Kidney (tissue), 14 donors: ENCODE measurements around the gene CCDC181. TPM values are rescaled to one million over a fixed set of nuclear protein-coding genes. Genes with fewer than 3 reads are reported as not detected.
A peak's percentile ranks its signal among the peaks of the same experiment; 100 is the strongest.

Experiments used
- DNase-seq, 5 donors: peaks; one replicate each; pipeline ENCODE4 v3.0.0-alpha.2; 2013 to 2020
- FAIRE-seq: peaks from 2 replicates; lab custom pipeline; 2012; peaks lifted over from hg19 to GRCh38; lab: Jason Lieb, UNC
- H3K27ac ChIP-seq, 2 donors: one replicate each; pipeline ENCODE4 v1.7.0; 2013; ENCODE audit warnings: low read depth in 2 of 2, low read length in 2 of 2, inconsistent platforms in 1 of 2
- H3K27me3 ChIP-seq: one replicate; pipeline ENCODE4 v1.7.1; 2013; ENCODE audit warnings: low read length, inconsistent platforms; ENCODE audit not compliant: control insufficient read depth, insufficient read depth
- H3K36me3 ChIP-seq, 3 donors: one replicate each; pipeline versions ENCODE4 v1.7.0 to v1.7.1; 2013; ENCODE audit warnings: low read length in 3 of 3, control low read depth in 1 of 3, inconsistent platforms in 1 of 3; ENCODE audit not compliant: insufficient read depth in 3 of 3, control insufficient read depth in 2 of 3
- H3K4me1 ChIP-seq, 3 donors: one replicate each; pipeline versions ENCODE4 v1.7.0 to v1.7.1; 2013; ENCODE audit warnings: low read length in 3 of 3, inconsistent platforms in 1 of 3, low read depth in 1 of 3; ENCODE audit not compliant: control insufficient read depth in 2 of 3, insufficient read depth in 2 of 3
- H3K4me3 ChIP-seq, 3 donors: one replicate each; pipeline versions ENCODE4 v1.7.0 to v1.8.1; 2013; ENCODE audit warnings: low read length in 3 of 3, control low read depth in 1 of 3, inconsistent platforms in 1 of 3
- H3K9ac ChIP-seq, 3 donors: one replicate each; pipeline versions ENCODE4 v1.7.0 to v1.7.1; 2013; ENCODE audit warnings: low read length in 3 of 3, control low read depth in 1 of 3, inconsistent platforms in 1 of 3
- H3K9me3 ChIP-seq, 3 donors: one replicate each; pipeline versions ENCODE4 v1.7.0 to v1.7.1; 2013; ENCODE audit warnings: low read length in 3 of 3, control low read depth in 1 of 3, inconsistent platforms in 1 of 3; ENCODE audit not compliant: control insufficient read depth in 2 of 3, insufficient read depth in 1 of 3
- intact Hi-C: fragments of 100-400 bp; cut with DNase I; formaldehyde crosslinking; loops from one replicate; pipeline ENCODE4 v1.11.1; 2022
- polyA plus RNA-seq: library from polyadenylated mRNA; stranded (reverse); fragments of 350-450 nt; fragmentation: Illumina TruSeq; extraction: RNeasy Lipid Tissue Mini Kit (QIAGEN cat#74804); gene quantifications from one replicate; pipeline ENCODE4 v1.2.3, GENCODE V29; 2014; ENCODE audit warnings: low read depth, low replicate concordance; ENCODE audit not compliant: insufficient read depth
- total RNA-seq: library from RNA; stranded (reverse); fragmentation: NEBNext Ultra II Directional; extraction: Animal tissue kit (Norgen Biotek cat#: 25700); gene quantifications from one replicate; pipeline ENCODE4 v1.2.1, GENCODE V29; 2021
- TF ChIP-seq, protein P1 (sequence below): IDR thresholded peaks from 3 replicates; pipeline ENCODE4 v1.5.1; 2012; ENCODE audit warnings: mild to moderate bottlenecking, moderate library complexity, borderline replicate concordance; ENCODE audit not compliant: insufficient read depth; ENCODE audit errors: extremely low read depth
- donor health status: control.
- donor health status: control.
- donor health status: control.
- donor health status: control.
- donor health status: control.
- donor health status: DM: yes; HTN: yes; CAD: no.
- donor health status: Normal renal cell carcinoma (clear cell type).

Gene CCDC181
- total and polyA plus RNA-seq, 2 donors from 2014 or later: 4.8 to 8.2 TPM

DNA sequence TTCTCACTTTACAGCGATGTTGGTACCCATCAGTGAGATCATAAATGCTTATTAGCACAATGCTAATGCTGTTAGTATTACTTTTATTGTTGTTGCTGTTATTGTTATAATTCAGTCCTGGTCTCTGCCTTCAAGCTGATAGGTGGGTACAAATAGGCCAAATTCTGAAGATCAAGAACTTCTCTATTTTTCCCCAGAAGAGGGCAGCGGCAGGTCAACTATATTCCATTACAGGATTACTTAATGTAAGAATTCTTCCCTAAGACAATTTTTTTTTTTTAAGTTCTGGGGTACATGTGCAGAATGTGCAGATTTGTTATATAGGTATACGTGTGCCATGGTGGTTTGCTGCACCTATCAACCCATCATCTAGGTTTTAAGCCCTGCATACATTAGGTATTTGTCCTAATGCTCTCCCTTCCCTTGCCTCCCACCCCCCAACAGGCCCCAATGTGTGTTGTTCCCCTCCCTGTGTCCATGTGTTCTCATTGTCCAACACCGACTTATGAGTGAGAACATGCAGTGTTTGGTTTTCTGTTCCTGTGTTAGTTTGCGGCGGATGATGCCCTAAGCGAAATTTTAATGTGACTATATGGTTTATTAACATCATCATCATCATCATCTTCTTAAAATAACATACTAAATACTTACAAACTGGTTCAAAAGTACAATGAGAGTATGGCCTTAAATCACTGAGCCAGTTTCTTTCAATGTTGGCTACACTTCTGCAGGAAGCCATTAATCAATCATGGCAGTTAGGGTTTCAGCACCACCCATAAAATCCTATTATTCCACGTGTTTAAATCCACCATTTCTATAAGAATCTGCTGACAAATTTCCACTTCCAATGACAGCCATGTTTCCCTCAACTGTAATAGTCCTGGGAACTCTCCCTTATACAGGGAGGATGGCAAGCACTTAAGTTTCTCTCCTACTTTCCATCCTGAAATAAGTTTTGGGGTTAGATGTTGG, 39.3 kb upstream of the CCDC181 start:
- intact Hi-C loops: loop anchor here (10.0 kb wide), 1 partner anchor 78 kb away; no protein-coding TSS in a partner anchor

DNA sequence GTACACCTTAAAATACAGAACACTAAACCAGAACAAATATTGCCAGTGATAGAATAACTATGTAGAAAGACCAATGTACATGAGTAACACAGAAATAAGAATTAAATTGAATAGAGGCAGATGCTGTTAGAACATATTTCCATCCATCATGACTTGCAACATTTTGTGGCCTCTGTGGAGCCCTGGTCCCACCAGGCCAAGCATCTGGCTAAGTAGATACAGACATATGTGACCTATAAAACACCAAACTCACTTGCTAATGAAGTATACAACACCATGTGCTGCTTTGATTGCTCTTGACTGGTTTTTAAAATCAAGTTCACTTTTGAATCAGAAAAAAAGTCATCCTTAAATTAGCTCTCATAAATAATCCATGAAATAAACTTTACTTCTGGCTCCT, 38.0 kb upstream of the CCDC181 start:
- TF ChIP-seq, protein P1, sequence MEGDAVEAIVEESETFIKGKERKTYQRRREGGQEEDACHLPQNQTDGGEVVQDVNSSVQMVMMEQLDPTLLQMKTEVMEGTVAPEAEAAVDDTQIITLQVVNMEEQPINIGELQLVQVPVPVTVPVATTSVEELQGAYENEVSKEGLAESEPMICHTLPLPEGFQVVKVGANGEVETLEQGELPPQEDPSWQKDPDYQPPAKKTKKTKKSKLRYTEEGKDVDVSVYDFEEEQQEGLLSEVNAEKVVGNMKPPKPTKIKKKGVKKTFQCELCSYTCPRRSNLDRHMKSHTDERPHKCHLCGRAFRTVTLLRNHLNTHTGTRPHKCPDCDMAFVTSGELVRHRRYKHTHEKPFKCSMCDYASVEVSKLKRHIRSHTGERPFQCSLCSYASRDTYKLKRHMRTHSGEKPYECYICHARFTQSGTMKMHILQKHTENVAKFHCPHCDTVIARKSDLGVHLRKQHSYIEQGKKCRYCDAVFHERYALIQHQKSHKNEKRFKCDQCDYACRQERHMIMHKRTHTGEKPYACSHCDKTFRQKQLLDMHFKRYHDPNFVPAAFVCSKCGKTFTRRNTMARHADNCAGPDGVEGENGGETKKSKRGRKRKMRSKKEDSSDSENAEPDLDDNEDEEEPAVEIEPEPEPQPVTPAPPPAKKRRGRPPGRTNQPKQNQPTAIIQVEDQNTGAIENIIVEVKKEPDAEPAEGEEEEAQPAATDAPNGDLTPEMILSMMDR: no peak
- DNase-seq (no peak), FAIRE-seq (no peak)
- Histone ChIP-seq H3K9ac (no peak overlapping the region), H3K36me3 (peaks cover 0 to 11% (median 2%) of the 10 kb centered on the region in 3 donors), H3K27me3 (peaks cover 2% of the 10 kb centered on the region), H3K9me3 (no peaks in the 10 kb centered on the region), H3K27ac (no peak overlapping the region), H3K4me3 (no peak overlapping the region), H3K4me1 (no peaks in the 10 kb centered on the region)
- intact Hi-C loops: loop anchor here (10.0 kb wide), 1 partner anchor 80 kb away; no protein-coding TSS in a partner anchor

More for the DNA sequence above, 39.3 kb upstream of the CCDC181 start:
- Histone ChIP-seq H3K27ac (no peak overlapping the region), H3K9ac (no peak overlapping the region), H3K9me3 (no peaks in the 10 kb centered on the region), H3K36me3 (peaks cover 0 to 11% (median 2%) of the 10 kb centered on the region in 3 donors), H3K4me3 (no peak overlapping the region), H3K4me1 (no peaks in the 10 kb centered on the region), H3K27me3 (no peaks in the 10 kb centered on the region)
- DNase-seq (peak in 2 of 5 donors; percentile 29 to 44), FAIRE-seq (no peak)
- TF ChIP-seq, protein P1: peak; percentile 19

DNA sequence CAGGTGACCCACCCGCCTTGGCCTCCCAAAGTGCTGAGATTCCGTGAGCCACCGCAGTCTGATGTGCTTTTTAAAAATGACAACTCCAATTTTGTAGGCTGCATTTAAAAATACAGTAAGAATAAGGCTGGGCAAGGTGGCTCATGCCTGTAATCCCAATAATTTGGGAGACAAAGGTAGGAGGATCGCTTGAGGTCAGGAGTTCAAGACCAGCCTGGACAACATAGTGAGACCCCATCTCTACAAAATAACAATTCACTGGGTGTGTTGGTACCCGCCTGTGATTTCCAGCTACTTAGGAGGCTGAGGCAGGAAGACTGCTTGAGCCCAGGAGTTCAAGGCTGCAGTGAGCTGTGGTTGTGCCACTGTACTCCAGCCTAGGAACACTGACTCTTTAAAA, 35.1 kb upstream of the CCDC181 start:
- TF ChIP-seq, protein P1: no peak
- intact Hi-C loops: loop anchor here (10.0 kb wide), 1 partner anchor 82 kb away; no protein-coding TSS in a partner anchor
- Histone ChIP-seq H3K36me3 (peaks cover 0 to 6% (median 2%) of the 10 kb centered on the region in 3 donors), H3K4me1 (no peaks in the 10 kb centered on the region), H3K27ac (no peak overlapping the region), H3K4me3 (no peak overlapping the region), H3K9ac (no peak overlapping the region), H3K9me3 (peaks cover 0 to 2% (median under 1%) of the 10 kb centered on the region in 3 donors), H3K27me3 (peaks cover 4% of the 10 kb centered on the region)
- FAIRE-seq (no peak), DNase-seq (no peak)
